ENCODE measurements around the gene SPATA4.
A peak's percentile ranks its signal among the peaks of the same experiment; 100 is the strongest.

SPATA4 gene

GRCh38 chr4:176205299-176205698, 9.9 kb upstream of the SPATA4 start:
- DNase-seq = peak; percentile 77
- Histone ChIP-seq H4K5ac (ENCODE audit: low read length) (no peak overlapping the region), H3K4me3 (ENCODE audit: low read length) (no peak overlapping the region), H3K79me1 (ENCODE audit: low read length) (no peaks in the 10 kb centered on the region), H3K36me3 (ENCODE audit: control insufficient read depth, insufficient read depth, low read length) (no peaks in the 10 kb centered on the region), H2AK5ac (ENCODE audit: low read length) (no peak overlapping the region), H2BK15ac (replicated peaks; ENCODE audit: low read depth) (no peak overlapping the region), H3K4me1 (ENCODE audit: control insufficient read depth, low read depth, low read length) (peaks cover 6% of the 10 kb centered on the region), H2BK5ac (ENCODE audit: low read length) (no peak overlapping the region), H3K4me2 (ENCODE audit: low read length) (no peak overlapping the region), H3K79me2 (ENCODE audit: control insufficient read depth, insufficient read depth, low read length) (no peaks in the 10 kb centered on the region), H3K27me3 (ENCODE audit: insufficient read depth, low read length, poor library complexity) (no peaks in the 10 kb centered on the region), H4K8ac (ENCODE audit: low read depth, low read length) (no peak overlapping the region), H3K4ac (ENCODE audit: low read depth, low read length) (no peak overlapping the region), H3K56ac (ENCODE audit: low read length) (no peak overlapping the region), H3K27ac (ENCODE audit: low read depth, low read length) (no peak overlapping the region), H3K18ac (ENCODE audit: low read length) (no peak overlapping the region), H2BK120ac (ENCODE audit: low read depth, low read length) (no peak overlapping the region), H3K23ac (ENCODE audit: low read length) (no peak overlapping the region), H3K9ac (ENCODE audit: low read length) (no peak overlapping the region)
- WGBS (ENCODE audit: extremely low coverage, insufficient coverage, low lambda C conversion rate) = no CpG with 5 or more reads among the region's 4 CpGs

- Histone ChIP-seq H3K4me1 (ENCODE audit: control insufficient read depth, low read depth, low read length) (no peaks in the 10 kb centered on the region), H3K18ac (ENCODE audit: low read length) (no peak overlapping the region), H3K4ac (ENCODE audit: low read depth, low read length) (no peak overlapping the region), H3K79me2 (ENCODE audit: control insufficient read depth, insufficient read depth, low read length) (no peaks in the 10 kb centered on the region), H2BK5ac (ENCODE audit: low read length) (no peak overlapping the region), H3K27ac (ENCODE audit: low read depth, low read length) (no peak overlapping the region), H3K9ac (ENCODE audit: low read length) (no peak overlapping the region), H3K23ac (ENCODE audit: low read length) (no peak overlapping the region), H4K5ac (ENCODE audit: low read length) (no peak overlapping the region), H2BK15ac (replicated peaks; ENCODE audit: low read depth) (no peak overlapping the region), H3K4me3 (ENCODE audit: low read length) (no peak overlapping the region), H3K27me3 (ENCODE audit: insufficient read depth, low read length, poor library complexity) (no peaks in the 10 kb centered on the region), H3K56ac (ENCODE audit: low read length) (no peak overlapping the region), H3K79me1 (ENCODE audit: low read length) (no peaks in the 10 kb centered on the region), H3K36me3 (ENCODE audit: control insufficient read depth, insufficient read depth, low read length) (no peaks in the 10 kb centered on the region), H2BK120ac (ENCODE audit: low read depth, low read length) (no peak overlapping the region), H3K4me2 (ENCODE audit: low read length) (no peak overlapping the region), H4K8ac (ENCODE audit: low read depth, low read length) (no peak overlapping the region), H2AK5ac (ENCODE audit: low read length) (no peak overlapping the region)
- no CpG with 5 or more reads among the region's 8 CpGs for WGBS (ENCODE audit: extremely low coverage, insufficient coverage, low lambda C conversion rate)
- peak; percentile 35 for DNase-seq
Observed at GRCh38 chr4:176198316-176198903, 3.0 kb upstream of the SPATA4 start.

GRCh38 chr4:176193938-176194337, 1.4 kb downstream of the SPATA4 start:
- WGBS (ENCODE audit: extremely low coverage, insufficient coverage, low lambda C conversion rate) = no CpG with 5 or more reads among the region's 3 CpGs
- no peak overlapping the region for H3K4me3 ChIP-seq (ENCODE audit: low read length)

GRCh38 chr4:176193126-176193525, 2.3 kb downstream of the SPATA4 start:
- Histone ChIP-seq H3K4ac (ENCODE audit: low read depth, low read length) (no peak overlapping the region), H3K27ac (ENCODE audit: low read depth, low read length) (no peak overlapping the region), H3K36me3 (ENCODE audit: control insufficient read depth, insufficient read depth, low read length) (no peaks in the 10 kb centered on the region), H3K79me1 (ENCODE audit: low read length) (no peaks in the 10 kb centered on the region), H2BK5ac (ENCODE audit: low read length) (no peak overlapping the region), H3K23ac (ENCODE audit: low read length) (no peak overlapping the region), H2AK5ac (ENCODE audit: low read length) (no peak overlapping the region), H2BK15ac (replicated peaks; ENCODE audit: low read depth) (no peak overlapping the region), H3K56ac (ENCODE audit: low read length) (no peak overlapping the region), H2BK120ac (ENCODE audit: low read depth, low read length) (no peak overlapping the region), H4K5ac (ENCODE audit: low read length) (no peak overlapping the region), H4K8ac (ENCODE audit: low read depth, low read length) (no peak overlapping the region), H3K27me3 (ENCODE audit: insufficient read depth, low read length, poor library complexity) (no peaks in the 10 kb centered on the region), H3K79me2 (ENCODE audit: control insufficient read depth, insufficient read depth, low read length) (no peaks in the 10 kb centered on the region), H3K4me2 (ENCODE audit: low read length) (no peak overlapping the region), H3K4me1 (ENCODE audit: control insufficient read depth, low read depth, low read length) (no peaks in the 10 kb centered on the region), H3K4me3 (ENCODE audit: low read length) (no peak overlapping the region), H3K9ac (ENCODE audit: low read length) (no peak overlapping the region), H3K18ac (ENCODE audit: low read length) (no peak overlapping the region)
- DNase-seq = no peak
- no CpG with 5 or more reads among the region's 4 CpGs for WGBS (ENCODE audit: extremely low coverage, insufficient coverage, low lambda C conversion rate)

More at GRCh38 chr4:176193938-176194337, 1.4 kb downstream of the SPATA4 start:
- no peak overlapping the region for H4K5ac ChIP-seq (ENCODE audit: low read length)
- H3K36me3 ChIP-seq (ENCODE audit: control insufficient read depth, insufficient read depth, low read length) = no peaks in the 10 kb centered on the region
- no peak overlapping the region for H2BK120ac ChIP-seq (ENCODE audit: low read depth, low read length)
- H3K27ac ChIP-seq (ENCODE audit: low read depth, low read length) = no peak overlapping the region
- H3K18ac ChIP-seq (ENCODE audit: low read length) = no peak overlapping the region
- no peak overlapping the region for H3K23ac ChIP-seq (ENCODE audit: low read length)
- H3K79me2 ChIP-seq (ENCODE audit: control insufficient read depth, insufficient read depth, low read length) = no peaks in the 10 kb centered on the region
- no peak overlapping the region for H2AK5ac ChIP-seq (ENCODE audit: low read length)
- no peaks in the 10 kb centered on the region for H3K27me3 ChIP-seq (ENCODE audit: insufficient read depth, low read length, poor library complexity)
- no peaks in the 10 kb centered on the region for H3K4me1 ChIP-seq (ENCODE audit: control insufficient read depth, low read depth, low read length)
- no peak for DNase-seq
- H3K56ac ChIP-seq (ENCODE audit: low read length) = no peak overlapping the region
- no peak overlapping the region for H3K4ac ChIP-seq (ENCODE audit: low read depth, low read length)
- no peaks in the 10 kb centered on the region for H3K79me1 ChIP-seq (ENCODE audit: low read length)
- no peak overlapping the region for H4K8ac ChIP-seq (ENCODE audit: low read depth, low read length)
- H2BK5ac ChIP-seq (ENCODE audit: low read length) = no peak overlapping the region
- H2BK15ac ChIP-seq (replicated peaks; ENCODE audit: low read depth) = no peak overlapping the region
- no peak overlapping the region for H3K9ac ChIP-seq (ENCODE audit: low read length)
- no peak overlapping the region for H3K4me2 ChIP-seq (ENCODE audit: low read length)

GRCh38 chr4:176191974-176192373, 3.4 kb downstream of the SPATA4 start:
- Histone ChIP-seq H3K36me3 (ENCODE audit: control insufficient read depth, insufficient read depth, low read length) (no peaks in the 10 kb centered on the region), H3K4me2 (ENCODE audit: low read length) (no peak overlapping the region), H3K79me2 (ENCODE audit: control insufficient read depth, insufficient read depth, low read length) (no peaks in the 10 kb centered on the region), H3K23ac (ENCODE audit: low read length) (no peak overlapping the region), H3K4ac (ENCODE audit: low read depth, low read length) (no peak overlapping the region), H4K8ac (ENCODE audit: low read depth, low read length) (no peak overlapping the region), H2AK5ac (ENCODE audit: low read length) (no peak overlapping the region), H3K27ac (ENCODE audit: low read depth, low read length) (no peak overlapping the region), H3K4me1 (ENCODE audit: control insufficient read depth, low read depth, low read length) (no peaks in the 10 kb centered on the region), H3K4me3 (ENCODE audit: low read length) (no peak overlapping the region), H3K18ac (ENCODE audit: low read length) (no peak overlapping the region), H3K56ac (ENCODE audit: low read length) (no peak overlapping the region), H2BK15ac (replicated peaks; ENCODE audit: low read depth) (no peak overlapping the region), H3K9ac (ENCODE audit: low read length) (no peak overlapping the region), H3K79me1 (ENCODE audit: low read length) (no peaks in the 10 kb centered on the region), H2BK120ac (ENCODE audit: low read depth, low read length) (no peak overlapping the region), H2BK5ac (ENCODE audit: low read length) (no peak overlapping the region), H4K5ac (ENCODE audit: low read length) (no peak overlapping the region), H3K27me3 (ENCODE audit: insufficient read depth, low read length, poor library complexity) (no peaks in the 10 kb centered on the region)
- DNase-seq = no peak
- no CpG with 5 or more reads among the region's 1 CpG for WGBS (ENCODE audit: extremely low coverage, insufficient coverage, low lambda C conversion rate)

All from mesendoderm (in vitro differentiated cells).